PFSK-1 (cell line): ENCODE data around the gene GCH1.

Source experiments
- FOXP2 ChIP-seq: optimal IDR thresholded peaks from 2 replicates; pipeline ENCODE3; 2011; ENCODE audit warnings: borderline replicate concordance, control low read depth, inconsistent platforms; ENCODE audit not compliant: insufficient read depth; ENCODE audit errors: extremely low read length, extremely low read depth
- POLR2AphosphoS5 ChIP-seq: IDR thresholded peaks from 2 replicates; pipeline ENCODE4 v1.6.1; 2012; ENCODE audit warnings: low read depth, mild to moderate bottlenecking, control low read depth, low read length, moderate library complexity
- REST ChIP-seq, 2 experiments: IDR thresholded peaks; 2 replicates each; pipeline versions ENCODE4 v1.6.1 to v1.8.0; 2011 to 2012; ENCODE audit warnings: low read depth in 2 of 2, low read length in 2 of 2, control low read depth in 1 of 2, inconsistent platforms in 1 of 2, mild to moderate bottlenecking in 1 of 2, moderate library complexity in 1 of 2; ENCODE audit not compliant: insufficient read depth in 1 of 2
- SIN3A ChIP-seq: IDR thresholded peaks from 2 replicates; pipeline ENCODE4 v1.6.1; 2012; ENCODE audit warnings: mild to moderate bottlenecking, low read length, moderate library complexity, borderline replicate concordance; ENCODE audit not compliant: insufficient read depth
- TAF1 ChIP-seq: IDR thresholded peaks from 2 replicates; pipeline ENCODE4 v1.6.1; 2012; ENCODE audit warnings: low read length, control low read depth, borderline replicate concordance; ENCODE audit not compliant: insufficient read depth

The GCH1 gene

GRCh38 chr14:54899573-54899972 is 3.1 kb downstream of the GCH1 start:
- TF ChIP-seq REST (IDR thresholded peaks at IDR 0.05; ENCODE audit: insufficient read depth in 1 of 2, low read depth in 2 of 2, low read length in 2 of 2) (no peak), TAF1 (no peak), FOXP2 (no peak), SIN3A (no peak), POLR2AphosphoS5 (no peak)

- TF ChIP-seq SIN3A (no peak), FOXP2 (no peak)
Observed at GRCh38 chr14:54895683-54896082, 6.9 kb downstream of the GCH1 start.

- no peak for TF ChIP-seq POLR2AphosphoS5
- TF ChIP-seq SIN3A: no peak
- TF ChIP-seq FOXP2: no peak
- no peak for TF ChIP-seq TAF1
- no peak for TF ChIP-seq REST (IDR thresholded peaks at IDR 0.05; ENCODE audit: insufficient read depth in 1 of 2, low read depth in 2 of 2, low read length in 2 of 2)
Observed at GRCh38 chr14:54894995-54895394, 7.6 kb downstream of the GCH1 start.

- TF ChIP-seq REST (IDR thresholded peaks at IDR 0.05; ENCODE audit: insufficient read depth in 1 of 2, low read depth in 2 of 2, low read length in 2 of 2) (no peak), TAF1 (no peak), SIN3A (no peak), FOXP2 (no peak), POLR2AphosphoS5 (no peak)
Observed at GRCh38 chr14:54893151-54893760, 9.4 kb downstream of the GCH1 start.

GRCh38 chr14:54891471-54892245 is 11.0 kb downstream of the GCH1 start:
- TF ChIP-seq SIN3A (no peak), TAF1 (no peak), POLR2AphosphoS5 (no peak), FOXP2 (no peak), REST (IDR thresholded peaks at IDR 0.05; ENCODE audit: insufficient read depth in 1 of 2, low read depth in 2 of 2, low read length in 2 of 2) (no peak)
